ENCODE measurements around the gene ABLIM1. TPM values are rescaled to one million over a fixed set of nuclear protein-coding genes. Genes with fewer than 3 reads are reported as not detected.
"Not testable (repeated sequence)": the region's sequence is repeated elsewhere in the genome, so short reads cannot be mapped to it uniquely, and the experiment has no call there.

The ABLIM1 gene
- total RNA-seq (100 to 1,000 TPM; 385 to 462 (median 426) TPM), polyA plus RNA-seq (149 TPM)
- long read RNA-seq, donor 1, partial matches to known transcripts: 45 of 348 reads
- long read RNA-seq, donor 1, other reads (novel, unspliced or antisense): 303 of 348 reads
- long read RNA-seq, donor 2, partial matches to known transcripts: 6 of 96 reads
- long read RNA-seq, donor 2, other reads (novel, unspliced or antisense): 90 of 96 reads
- long read RNA-seq, donor 3, partial matches to known transcripts: 46 of 750 reads
- long read RNA-seq, donor 3, other reads (novel, unspliced or antisense): 704 of 750 reads
- long read RNA-seq, donor 4, partial matches to known transcripts: 15 of 126 reads
- long read RNA-seq, donor 4, other reads (novel, unspliced or antisense): 111 of 126 reads

- H3K4me3 ChIP-seq (ENCODE audit: low read length): no peak within 1 kb of the TSS
- DNase-seq (no peak), ATAC-seq (no peak)
- no peaks in the 10 kb centered on the region for H3K9me3 ChIP-seq (ENCODE audit: control insufficient read depth, low read length)
- peaks cover 15% of the 10 kb centered on the region for H3K4me1 ChIP-seq (ENCODE audit: control insufficient read depth, insufficient read depth, low read length)
- 79% methylated on average over 2 of the region's 2 CpGs for WGBS
- intact Hi-C loops (cut with DNase I): no loop called here
- no peak within 1 kb of the TSS for H3K27ac ChIP-seq (ENCODE audit: low read length)
- no peaks in the 10 kb centered on the region for H3K27me3 ChIP-seq (ENCODE audit: control insufficient read depth, insufficient read depth)
Observed at GRCh38 chr10:114658175-114658574, at the start of gene ABLIM1. Gene ABLIM1 (minus strand): TSS chr10:114658275. CDS start chr10:114658200, 75 bp downstream.

GRCh38 chr10:114706458-114707055 lies 48.5 kb upstream of the ABLIM1 start:
- Histone ChIP-seq H3K9me3 (ENCODE audit: control insufficient read depth, low read length) (no peaks in the 10 kb centered on the region), H3K4me1 (ENCODE audit: control insufficient read depth, insufficient read depth, low read length) (peaks cover 2% of the 10 kb centered on the region), H3K4me3 (ENCODE audit: low read length) (no peak overlapping the region), H3K27ac (ENCODE audit: low read length) (no peak overlapping the region), H3K27me3 (ENCODE audit: control insufficient read depth, insufficient read depth) (no peaks in the 10 kb centered on the region)
- whole genome bisulfite sequencing: 50% methylated on average over 4 of the region's 4 CpGs
- DNase-seq (no peak), ATAC-seq (peak; percentile 54 to 71)
- intact Hi-C loops (cut with DNase I): loop anchor here in 3 of 4 donors (5.0 to 10.0 kb wide), 3 partner anchors 76 to 232 kb away; no protein-coding TSS in a partner anchor

GRCh38 chr10:114704679-114705078 lies 46.6 kb upstream of the ABLIM1 start:
- no peak overlapping the region for H3K4me3 ChIP-seq (ENCODE audit: low read length)
- intact Hi-C loops (cut with DNase I): loop anchor here in 3 of 4 donors (5.0 to 10.0 kb wide), 3 partner anchors 78 to 230 kb away; no protein-coding TSS in a partner anchor
- WGBS: 94% methylated on average over 4 of the region's 4 CpGs
- H3K27me3 ChIP-seq (ENCODE audit: control insufficient read depth, insufficient read depth): no peaks in the 10 kb centered on the region
- no peaks in the 10 kb centered on the region for H3K9me3 ChIP-seq (ENCODE audit: control insufficient read depth, low read length)
- no peak for ATAC-seq
- H3K4me1 ChIP-seq (ENCODE audit: control insufficient read depth, insufficient read depth, low read length): peaks cover 2% of the 10 kb centered on the region
- no peak overlapping the region for H3K27ac ChIP-seq (ENCODE audit: low read length)
- no peak for DNase-seq

- intact Hi-C loops (cut with DNase I): loop anchor here in 2 of 4 donors (10.0 kb wide), 2 partner anchors 159 to 229 kb away; no protein-coding TSS in a partner anchor
Observed at GRCh38 chr10:114703377-114704107, 45.5 kb upstream of the ABLIM1 start.

GRCh38 chr10:114698271-114699061 lies 40.4 kb upstream of the ABLIM1 start:
- Histone ChIP-seq H3K4me3 (ENCODE audit: low read length) (no peak overlapping the region), H3K9me3 (ENCODE audit: control insufficient read depth, low read length) (no peaks in the 10 kb centered on the region), H3K27me3 (ENCODE audit: control insufficient read depth, insufficient read depth) (no peaks in the 10 kb centered on the region), H3K4me1 (ENCODE audit: control insufficient read depth, insufficient read depth, low read length) (no peaks in the 10 kb centered on the region), H3K27ac (ENCODE audit: low read length) (no peak overlapping the region)
- DNase-seq: no peak
- intact Hi-C loops (cut with DNase I): loop anchor here in 2 of 4 donors (5.0 kb wide), 1 partner anchor 146 kb away; no protein-coding TSS in a partner anchor
- ATAC-seq: no peak

More at GRCh38 chr10:114703377-114704107, 45.5 kb upstream of the ABLIM1 start:
- Histone ChIP-seq H3K4me3 (ENCODE audit: low read length) (no peak overlapping the region), H3K27me3 (ENCODE audit: control insufficient read depth, insufficient read depth) (no peaks in the 10 kb centered on the region), H3K27ac (ENCODE audit: low read length) (no peak overlapping the region), H3K4me1 (ENCODE audit: control insufficient read depth, insufficient read depth, low read length) (peaks cover 2% of the 10 kb centered on the region), H3K9me3 (ENCODE audit: control insufficient read depth, low read length) (no peaks in the 10 kb centered on the region)
- 39% methylated on average over 6 of the region's 6 CpGs for WGBS
- DNase-seq: no peak
- peak; percentile 44 to 52 for ATAC-seq

- Histone ChIP-seq H3K9me3 (ENCODE audit: control insufficient read depth, low read length) (no peaks in the 10 kb centered on the region), H3K27me3 (ENCODE audit: control insufficient read depth, insufficient read depth) (no peaks in the 10 kb centered on the region), H3K4me1 (ENCODE audit: control insufficient read depth, insufficient read depth, low read length) (peaks cover 2% of the 10 kb centered on the region), H3K27ac (ENCODE audit: low read length) (peak overlapping the region; percentile 53), H3K4me3 (ENCODE audit: low read length) (no peak overlapping the region)
- intact Hi-C loops (cut with DNase I): loop anchor here in 2 of 4 donors (5.0 kb wide), 1 partner anchor 145 kb away; no protein-coding TSS in a partner anchor
- ATAC-seq (peak; percentile 95), DNase-seq (peak; percentile 68 to 88 (median 86))
- 67% methylated on average over 10 of the region's 10 CpGs for WGBS
Observed at GRCh38 chr10:114697061-114697598, 39.1 kb upstream of the ABLIM1 start.

- H3K27ac ChIP-seq (ENCODE audit: low read length); H3K9me3 ChIP-seq (ENCODE audit: control insufficient read depth, low read length); DNase-seq; H3K4me3 ChIP-seq (ENCODE audit: low read length); ATAC-seq; H3K4me1 ChIP-seq (ENCODE audit: control insufficient read depth, insufficient read depth, low read length); H3K27me3 ChIP-seq (ENCODE audit: control insufficient read depth, insufficient read depth): not testable (repeated sequence)
- intact Hi-C loops (cut with DNase I): loop anchor here in 2 of 4 donors (5.0 kb wide), 1 partner anchor 144 kb away; no protein-coding TSS in a partner anchor
Observed at GRCh38 chr10:114696301-114696700, 38.2 kb upstream of the ABLIM1 start.

GRCh38 chr10:114694752-114695151 lies 36.7 kb upstream of the ABLIM1 start:
- Histone ChIP-seq H3K4me3 (ENCODE audit: low read length) (no peak overlapping the region), H3K4me1 (ENCODE audit: control insufficient read depth, insufficient read depth, low read length) (peaks cover 2% of the 10 kb centered on the region), H3K9me3 (ENCODE audit: control insufficient read depth, low read length) (no peaks in the 10 kb centered on the region), H3K27me3 (ENCODE audit: control insufficient read depth, insufficient read depth) (no peaks in the 10 kb centered on the region), H3K27ac (ENCODE audit: low read length) (no peak overlapping the region)
- 71% methylated on average over 8 of the region's 8 CpGs for WGBS
- DNase-seq (no peak), ATAC-seq (no peak)
- intact Hi-C loops (cut with DNase I): loop anchor here in 2 of 4 donors (5.0 kb wide), 1 partner anchor 142 kb away; no protein-coding TSS in a partner anchor

- WGBS: 48% methylated on average over 3 of the region's 3 CpGs
- Histone ChIP-seq H3K9me3 (ENCODE audit: control insufficient read depth, low read length) (no peaks in the 10 kb centered on the region), H3K27ac (ENCODE audit: low read length) (no peak overlapping the region), H3K4me3 (ENCODE audit: low read length) (no peak overlapping the region), H3K4me1 (ENCODE audit: control insufficient read depth, insufficient read depth, low read length) (peaks cover 2% of the 10 kb centered on the region), H3K27me3 (ENCODE audit: control insufficient read depth, insufficient read depth) (no peaks in the 10 kb centered on the region)
- intact Hi-C loops (cut with DNase I): no loop called here
- DNase-seq (no peak), ATAC-seq (no peak)
Observed at GRCh38 chr10:114694062-114694461, 36.0 kb upstream of the ABLIM1 start.

- no peak overlapping the region for H3K4me3 ChIP-seq (ENCODE audit: low read length)
- H3K27ac ChIP-seq (ENCODE audit: low read length): no peak overlapping the region
- ATAC-seq (no peak), DNase-seq (no peak)
- intact Hi-C loops (cut with DNase I): no loop called here
- H3K9me3 ChIP-seq (ENCODE audit: control insufficient read depth, low read length): no peaks in the 10 kb centered on the region
- H3K4me1 ChIP-seq (ENCODE audit: control insufficient read depth, insufficient read depth, low read length): peaks cover 5% of the 10 kb centered on the region
- H3K27me3 ChIP-seq (ENCODE audit: control insufficient read depth, insufficient read depth): no peaks in the 10 kb centered on the region
- 43% methylated on average over 1 of the region's 1 CpG for WGBS
Observed at GRCh38 chr10:114691442-114691941, 33.4 kb upstream of the ABLIM1 start.
